ENCODE results near the gene COX5A. TPM values are rescaled to one million over a fixed set of nuclear protein-coding genes. Genes with fewer than 3 reads are reported as not detected.

Gene COX5A
- total and polyA plus RNA-seq, 2 of the 13 experiments (the other 11 are each of a cell fraction or from before 2014, with no cell fraction given), result 158 to 218 TPM

- TF ChIP-seq TFDP2 (CRISPR knock-in tag; IDR thresholded peaks at IDR 0.05) (peak; percentile 74; the same call in 1 of the 2 replicates), ZNF235 (CRISPR knock-in tag; IDR thresholded peaks at IDR 0.05; ENCODE audit: borderline replicate concordance) (0 out of 2 replicates have a peak, but pooled peaks have one; percentile 51), ZNF430 (CRISPR knock-in tag; IDR thresholded peaks at IDR 0.05) (no peak), RXRB (CRISPR knock-in tag; IDR thresholded peaks at IDR 0.05; ENCODE audit: borderline replicate concordance) (no peak), ZNF552 (CRISPR knock-in tag; IDR thresholded peaks at IDR 0.05; ENCODE audit: borderline replicate concordance) (0 out of 2 replicates have a peak, but pooled peaks have one; percentile 39), ZNF543 (CRISPR knock-in tag; IDR thresholded peaks at IDR 0.05) (peak; percentile 51; the same call in 1 of the 2 replicates), ZBTB20 (CRISPR knock-in tag; IDR thresholded peaks at IDR 0.05; ENCODE audit: borderline replicate concordance, low read depth) (peak; percentile 55), SP5 (CRISPR knock-in tag; IDR thresholded peaks at IDR 0.05; ENCODE audit: borderline replicate concordance, low read depth) (0 out of 2 replicates have a peak, but pooled peaks have one; percentile 15), ZSCAN20 (CRISPR knock-in tag; IDR thresholded peaks at IDR 0.05; ENCODE audit: borderline replicate concordance) (0 out of 2 replicates have a peak, but pooled peaks have one; percentile 20), HMGXB4 (CRISPR knock-in tag; IDR thresholded peaks at IDR 0.05; ENCODE audit: borderline replicate concordance in 1 of 2, low read depth in 1 of 2) (peak; percentile 39 to 78), CBFB (CRISPR knock-in tag; IDR thresholded peaks at IDR 0.05) (peak; percentile 31; the same call in 1 of the 2 replicates), REXO4 (CRISPR knock-in tag; IDR thresholded peaks at IDR 0.05; ENCODE audit: borderline replicate concordance) (no peak), THAP7 (CRISPR knock-in tag; IDR thresholded peaks at IDR 0.05) (no peak), HMGXB3 (CRISPR knock-in tag; IDR thresholded peaks at IDR 0.05; ENCODE audit: borderline replicate concordance) (no peak), ZNF274 (CRISPR knock-in tag; IDR thresholded peaks at IDR 0.05) (peak; percentile 56; the same call in 1 of the 2 replicates), CEBPG (CRISPR knock-in tag; IDR thresholded peaks at IDR 0.05) (peak; percentile 87), MEF2D (CRISPR knock-in tag; IDR thresholded peaks at IDR 0.05) (no peak), ZFP36L1 (CRISPR knock-in tag; IDR thresholded peaks at IDR 0.05) (peak; percentile 66; the same call in 1 of the 2 replicates)
Observed at GRCh38 chr15:74906450-74907162, 31.3 kb downstream of the COX5A start, which contains the start of gene FAM219B (continued).

Data from HepG2 (cell line).